HL-60/S4 treated with phorbol 12-myristate 13-acetate at 8.2 ng/mL for 4 days and 3 days (cell line): ENCODE measurements around the gene NBR1.
"Not testable (repeated sequence)": the region's sequence is repeated elsewhere in the genome, so short reads cannot be mapped to it uniquely, and the experiment has no call there.

Experiments
- in situ Hi-C: fragments of 300-500 bp; cut with MboI; formaldehyde crosslinking; loops from 2 replicates; pipeline ENCODE4 v1.15.0; 2022; ENCODE audit warnings: low sequenced_read_pairs

Gene NBR1

DNA sequence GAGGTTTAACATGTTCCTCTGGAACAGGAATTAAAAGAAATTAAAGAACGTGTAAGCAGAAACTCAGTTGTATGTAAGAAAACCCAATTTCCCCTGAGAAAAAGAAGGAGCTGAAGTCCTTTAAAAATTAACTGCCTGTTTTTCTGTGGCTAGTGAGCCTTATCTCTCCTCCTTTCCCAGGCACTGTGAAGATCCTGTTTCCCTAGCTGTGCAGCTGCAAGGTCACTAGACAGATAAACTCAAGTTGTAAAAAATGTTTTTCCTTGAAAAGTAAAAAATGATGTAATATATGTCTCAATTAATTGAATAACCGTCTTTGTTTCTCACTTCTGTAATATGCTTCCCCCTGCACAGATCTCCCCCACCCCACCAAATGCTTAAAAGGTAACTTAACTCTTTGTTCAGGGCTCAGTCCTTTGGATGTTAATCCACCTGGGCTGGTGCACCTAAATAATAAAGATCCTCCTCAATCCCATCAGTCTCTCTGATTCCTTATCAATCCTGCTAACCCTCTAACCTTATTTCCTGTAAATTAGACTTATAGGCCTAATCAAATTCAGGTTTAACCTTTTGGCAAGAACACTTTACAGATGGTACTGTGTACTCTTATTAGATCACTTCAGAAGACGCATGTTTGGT is 17.7 kb upstream of the NBR1 start:
- in situ Hi-C loops, result not testable (repeated sequence)

GRCh38 chr17:43155666-43156065 is 15.3 kb upstream of the NBR1 start:
- in situ Hi-C loops, result no loop called here

DNA sequence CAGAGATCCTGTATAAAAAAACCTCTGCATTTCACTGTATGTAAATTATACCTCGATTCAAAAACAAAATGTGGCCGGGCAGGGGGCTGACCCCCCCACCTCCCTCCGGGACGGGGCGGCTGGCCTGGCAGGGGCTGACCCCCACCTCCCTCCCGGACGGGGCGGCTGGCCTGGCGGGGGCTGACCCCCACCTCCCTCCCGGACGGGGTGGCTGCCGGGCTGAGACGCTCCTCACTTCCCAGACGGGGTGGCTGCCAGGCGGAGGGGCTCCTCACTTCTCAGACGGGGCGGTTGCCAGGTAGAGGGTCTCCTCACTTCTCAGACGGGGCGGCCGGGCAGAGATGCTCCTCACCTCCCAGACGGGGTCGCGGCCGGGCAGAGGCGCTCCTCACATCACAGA is 11.8 kb upstream of the NBR1 start:
- in situ Hi-C loops, result not testable (repeated sequence)

DNA sequence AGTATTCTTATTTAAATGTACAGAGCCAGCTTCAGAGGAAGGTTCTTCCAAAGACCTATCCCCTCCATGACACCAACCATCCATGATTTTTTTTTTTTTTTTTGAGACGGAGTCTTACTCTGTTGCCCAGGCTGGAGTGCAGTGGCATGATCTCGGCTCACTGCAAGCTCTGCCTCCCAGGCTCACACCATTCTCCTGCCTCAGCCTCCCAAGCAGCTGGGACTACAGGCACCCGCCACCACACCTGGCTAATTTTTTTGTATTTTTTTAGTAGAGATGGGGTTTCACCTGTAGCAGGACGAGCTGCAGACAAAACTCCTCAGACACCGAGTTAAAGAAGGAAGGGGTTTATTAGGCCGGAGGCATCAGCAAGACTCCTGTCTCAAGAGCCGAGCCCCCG is 11.1 kb upstream of the NBR1 start:
- in situ Hi-C loops, result not testable (repeated sequence)

- in situ Hi-C loops, result not testable (repeated sequence)
Measured at GRCh38 chr17:43165971-43166370, 5.0 kb upstream of the NBR1 start.

- in situ Hi-C loops, result no loop called here
Measured at GRCh38 chr17:43169561-43170139, 1.4 kb upstream of the NBR1 start.

DNA sequence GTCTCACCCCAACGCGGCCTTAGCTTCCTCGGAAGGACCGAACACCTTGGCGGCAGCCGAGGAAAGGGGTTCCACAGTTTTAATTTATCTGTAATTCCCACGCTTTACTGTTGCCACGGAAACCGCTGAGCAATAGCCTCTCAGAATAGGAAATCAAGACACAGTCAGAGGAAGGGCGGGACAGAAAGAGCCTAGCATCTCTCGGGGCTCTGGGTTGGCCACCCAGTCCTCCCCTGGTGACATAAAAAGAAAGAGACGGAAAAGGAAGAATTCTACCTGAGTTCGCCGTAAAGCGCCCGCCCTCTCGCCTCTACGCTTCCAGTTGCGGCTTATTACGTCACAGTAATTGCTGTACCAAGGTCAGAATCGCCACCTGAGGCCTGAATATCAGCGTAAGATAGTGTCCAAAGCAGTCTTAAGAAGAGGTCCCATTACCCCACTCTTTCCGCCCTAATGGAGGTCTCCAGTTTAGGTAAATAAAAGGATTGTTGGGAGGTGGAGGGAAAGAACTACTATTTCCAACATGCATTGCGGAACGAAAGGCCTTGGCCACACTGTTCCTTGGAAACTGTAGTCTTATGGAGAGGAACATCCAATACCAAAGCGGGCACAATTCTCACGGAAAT is 761 bp upstream of the NBR1 start:
- in situ Hi-C loops, result no loop called here

DNA sequence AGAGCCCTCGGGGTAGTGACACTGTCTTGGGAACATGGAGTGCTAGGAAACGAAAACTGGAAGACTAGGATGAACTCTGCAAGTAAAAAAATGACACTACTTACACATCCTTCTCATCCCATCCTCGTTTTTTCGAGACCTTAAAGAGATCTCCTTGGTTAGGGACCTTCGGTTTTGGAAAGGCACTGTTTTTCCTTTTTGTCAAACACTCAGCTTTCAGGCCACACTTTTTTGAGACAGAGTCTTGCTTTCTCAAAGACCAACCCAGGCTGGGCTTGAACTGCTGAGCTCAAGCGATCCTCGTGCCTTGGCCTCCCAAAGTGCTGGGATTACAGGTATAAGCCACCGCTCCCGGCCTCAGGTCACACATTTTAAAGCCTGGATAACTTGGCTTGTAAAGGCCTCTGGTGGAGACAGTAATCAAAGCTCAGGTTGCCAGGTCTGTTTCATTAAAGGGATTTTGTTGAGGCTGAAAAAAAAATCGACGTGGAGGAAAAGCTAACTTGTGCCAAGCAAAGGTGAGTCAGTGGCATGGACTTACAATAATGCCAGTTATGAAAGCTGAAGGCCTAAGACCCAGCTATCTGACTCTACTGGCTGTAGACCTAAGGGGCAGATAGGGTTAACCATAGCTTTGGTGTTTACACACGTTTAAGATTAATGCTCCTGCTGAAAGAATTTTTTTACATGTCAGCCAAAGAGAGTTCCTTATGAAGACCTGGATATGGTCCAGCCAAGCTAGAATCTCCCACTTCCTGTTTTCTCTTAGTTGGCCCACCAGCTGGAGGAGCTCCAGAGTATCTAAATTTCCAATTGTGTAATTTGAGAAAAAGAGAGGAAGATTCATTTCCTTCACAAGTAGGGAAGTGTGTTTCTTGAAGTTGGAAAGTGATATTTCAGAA is 823 bp downstream of the NBR1 start:
- in situ Hi-C loops, result no loop called here

DNA sequence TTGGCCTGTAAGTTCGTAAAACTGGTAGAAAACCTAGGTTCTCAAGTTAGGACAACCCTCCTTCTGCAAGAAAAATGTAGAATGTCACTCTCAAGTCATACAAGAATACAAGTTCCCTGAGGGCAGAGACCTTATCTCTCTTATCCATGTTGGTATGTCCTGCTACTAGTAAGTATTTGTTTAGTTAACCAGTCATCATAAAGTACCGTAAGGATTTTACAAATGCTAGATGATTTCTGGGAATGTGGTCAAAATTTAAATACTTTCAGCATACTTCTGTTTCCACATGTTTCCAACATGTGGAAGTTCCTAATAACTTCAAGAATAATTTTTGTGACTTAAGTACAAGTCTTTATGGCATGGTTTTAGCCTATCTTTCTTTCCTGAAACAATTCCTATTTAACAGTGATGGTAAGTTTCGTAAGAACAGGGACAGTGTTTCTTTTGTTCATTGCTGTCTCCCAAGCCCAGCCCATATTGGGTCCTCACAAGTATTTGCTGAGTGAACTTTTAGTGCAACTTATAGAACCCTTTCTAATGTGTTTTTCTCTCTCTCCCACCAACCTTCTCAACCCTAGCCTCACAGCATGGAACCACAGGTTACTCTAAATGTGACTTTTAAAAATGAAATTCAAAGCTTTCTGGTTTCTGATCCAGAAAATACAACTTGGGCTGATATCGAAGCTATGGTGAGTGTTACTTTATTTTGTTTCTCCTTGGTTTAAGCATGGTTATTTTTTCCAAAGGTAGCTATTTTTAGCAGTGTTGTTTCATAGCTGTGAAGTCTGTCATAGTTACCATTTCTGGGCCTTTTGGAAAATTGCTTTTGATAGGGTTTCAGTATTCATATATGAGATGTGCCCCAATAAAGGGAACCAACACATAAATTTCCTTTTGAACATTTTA is 4.5 kb downstream of the NBR1 start:
- in situ Hi-C loops, result no loop called here

DNA sequence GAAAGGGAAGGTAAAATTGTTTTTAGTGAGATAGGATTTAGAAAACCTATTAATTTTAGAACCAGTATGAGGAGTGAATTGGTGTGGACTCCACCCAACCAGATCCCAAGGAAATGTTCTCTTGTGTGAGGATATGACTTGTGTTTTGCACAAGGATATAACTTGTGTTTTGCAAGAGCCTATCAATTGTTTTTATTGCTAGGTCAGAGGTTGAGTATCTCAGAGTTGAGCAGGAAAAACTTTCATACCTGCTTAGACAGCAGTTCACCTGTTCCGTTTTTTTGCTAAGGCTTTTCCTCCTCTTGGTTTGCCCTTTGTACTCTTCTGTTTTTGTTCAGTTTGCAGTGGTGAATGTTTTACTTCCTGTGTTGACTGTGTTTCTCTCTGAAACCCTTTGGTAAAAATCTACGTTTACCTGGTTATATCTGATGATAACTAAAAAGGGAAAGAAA is 5.1 kb downstream of the NBR1 start:
- in situ Hi-C loops, result no loop called here

- in situ Hi-C loops, result no loop called here
Measured at GRCh38 chr17:43183921-43184320, 12.9 kb downstream of the NBR1 start.

GRCh38 chr17:43186656-43187055 is 15.6 kb downstream of the NBR1 start:
- in situ Hi-C loops, result not testable (repeated sequence)

GRCh38 chr17:43193251-43193650 is 22.2 kb downstream of the NBR1 start:
- in situ Hi-C loops, result no loop called here

DNA sequence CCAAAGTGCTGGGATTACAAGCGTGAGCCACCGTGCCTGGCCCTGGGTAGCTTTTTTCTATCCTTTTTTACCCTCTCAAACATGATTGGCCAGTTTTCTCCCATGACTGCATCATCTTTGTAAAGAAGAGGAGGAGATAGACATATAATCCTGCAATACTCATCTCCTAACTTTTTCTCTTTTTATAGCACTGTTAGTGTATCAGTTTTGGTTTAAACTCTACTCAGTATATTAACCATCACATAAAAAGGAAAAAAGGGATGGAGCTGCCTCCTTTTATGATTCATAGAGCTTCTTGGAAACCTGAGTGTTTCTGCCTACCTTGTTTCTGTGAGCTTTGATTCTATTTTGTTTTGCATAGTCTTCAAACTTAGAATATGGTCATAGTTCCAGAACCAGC is 28.6 kb downstream of the NBR1 start:
- in situ Hi-C loops, result no loop called here

DNA sequence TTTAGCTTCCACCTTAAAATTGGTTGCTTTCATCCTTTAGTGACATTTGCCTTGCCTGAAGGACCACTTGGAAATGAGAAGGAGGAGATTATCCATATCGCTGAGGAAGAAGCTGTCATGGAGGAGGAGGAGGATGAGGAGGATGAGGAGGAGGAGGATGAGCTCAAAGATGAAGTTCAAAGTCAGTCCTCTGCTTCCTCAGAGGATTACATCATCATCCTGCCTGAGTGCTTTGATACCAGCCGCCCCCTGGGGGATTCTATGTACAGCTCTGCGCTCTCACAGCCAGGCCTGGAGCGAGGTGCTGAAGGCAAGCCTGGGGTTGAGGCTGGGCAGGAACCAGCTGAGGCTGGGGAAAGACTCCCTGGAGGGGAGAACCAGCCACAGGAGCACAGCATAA is 29.1 kb downstream of the NBR1 start:
- in situ Hi-C loops, result no loop called here

DNA sequence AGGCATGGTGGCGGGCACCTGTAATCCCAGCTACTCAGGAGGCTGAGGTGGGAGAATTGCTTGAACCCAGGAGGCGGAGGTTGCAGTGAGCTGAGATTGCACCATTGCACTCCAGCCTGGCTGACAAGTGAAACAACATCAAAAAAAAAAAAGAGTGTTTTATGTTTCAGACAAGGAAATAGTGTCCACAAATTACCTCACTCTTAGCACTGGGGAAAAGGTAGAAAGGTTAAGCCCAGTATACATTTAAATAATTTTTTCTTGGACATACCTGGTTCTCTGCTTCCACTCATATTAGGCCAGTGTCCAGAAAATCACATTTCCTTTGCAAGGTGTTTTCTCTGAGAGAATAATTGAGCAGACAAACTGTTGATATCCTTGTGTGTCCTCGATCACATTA is 32.0 kb downstream of the NBR1 start:
- in situ Hi-C loops, result not testable (repeated sequence)

- in situ Hi-C loops, result no loop called here
Measured at GRCh38 chr17:43210576-43210975, 39.6 kb downstream of the NBR1 start.

GRCh38 chr17:43211123-43211479 is 40.1 kb downstream of the NBR1 start:
- in situ Hi-C loops, result no loop called here

GRCh38 chr17:43211480-43212402 is 40.7 kb downstream of the NBR1 start, which contains the start of gene TMEM106A:
Gene TMEM106A, plus strand, starts transcription at chr17:43211875. Its CDS starts 1,167 bp downstream, at chr17:43213042.
- in situ Hi-C loops, result no loop called here
